GM12874 (cell line): ENCODE measurements around the gene BACE2.

Experiments used
- CTCF ChIP-seq: IDR thresholded peaks from 2 replicates; pipeline ENCODE4 v1.5.1; 2011; ENCODE audit warnings: low read depth, mild to moderate bottlenecking, control low read depth, low read length, moderate library complexity; ENCODE audit not compliant: insufficient read depth

Gene BACE2

DNA sequence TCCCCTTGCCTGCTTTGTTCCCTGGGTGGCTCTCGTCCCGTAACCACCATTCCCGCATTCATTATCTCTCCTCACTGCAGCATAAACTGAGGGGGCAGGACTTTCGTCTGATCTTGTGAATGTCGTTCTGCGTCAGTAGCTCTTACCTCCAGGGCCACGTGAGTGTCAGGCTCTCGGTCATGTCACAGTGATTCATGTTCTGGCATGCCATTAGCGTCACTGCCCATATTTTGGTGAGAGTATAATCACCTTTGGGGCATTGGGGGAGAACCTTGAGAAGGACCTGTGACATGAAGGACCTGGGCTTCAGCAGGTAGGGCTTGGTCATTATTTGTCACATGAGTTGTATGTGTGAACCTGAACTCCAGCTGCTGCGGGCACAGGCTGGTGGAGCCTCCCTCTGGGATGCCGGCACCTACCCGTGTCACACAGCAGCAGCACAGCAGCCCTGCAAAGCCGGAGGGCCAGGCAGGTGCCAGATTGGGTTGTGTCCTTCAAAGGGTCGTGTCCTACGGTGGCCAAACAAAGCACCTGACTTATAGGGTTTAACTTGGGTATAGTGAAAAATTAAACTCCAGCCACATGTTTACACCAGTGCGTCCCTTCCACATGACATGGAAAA lies 68.5 kb downstream of the BACE2 start:
- TF ChIP-seq CTCF = no peak

DNA sequence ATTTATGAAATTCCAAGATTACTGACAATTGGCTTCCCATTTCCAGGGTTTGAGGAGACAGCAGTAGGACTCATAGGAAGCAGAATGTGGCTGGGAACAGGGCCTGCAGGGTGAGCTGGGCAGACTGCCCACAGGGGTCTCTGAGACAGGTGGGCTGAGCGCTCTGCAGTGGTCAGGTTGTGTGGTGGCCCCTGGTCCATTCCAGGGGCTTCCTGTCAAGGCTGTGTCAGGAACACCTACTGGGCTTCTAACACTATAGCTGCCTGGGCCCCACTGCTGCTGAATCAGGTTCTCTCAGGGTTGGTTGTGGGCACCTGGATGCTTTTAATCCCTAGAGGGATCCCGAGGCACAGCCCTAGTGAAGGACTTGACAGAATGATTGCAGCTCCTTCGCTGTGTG lies 72.1 kb downstream of the BACE2 start:
- TF ChIP-seq CTCF = no peak

DNA sequence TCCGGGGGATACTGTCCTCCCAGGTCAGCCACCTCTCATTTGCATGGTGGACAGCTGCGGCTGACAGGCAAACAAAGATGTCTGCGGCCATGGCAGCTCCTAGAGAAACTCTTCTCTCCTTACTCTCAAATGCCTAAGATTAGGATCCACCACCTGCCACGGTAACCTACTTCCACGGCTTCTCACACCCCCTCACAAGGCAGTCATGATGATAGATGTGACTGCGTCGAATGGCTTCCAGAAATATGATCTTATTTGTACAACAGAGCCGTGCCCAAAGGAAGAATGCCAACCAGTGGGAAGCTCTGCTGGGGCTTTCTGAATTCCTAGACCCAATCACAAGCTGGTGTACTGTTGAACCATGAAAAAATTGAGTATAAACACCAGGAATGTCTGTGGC lies 73.4 kb downstream of the BACE2 start:
- no peak for TF ChIP-seq CTCF

- no peak for TF ChIP-seq CTCF
Observed at GRCh38 chr21:41242238-41242829, 74.4 kb downstream of the BACE2 start.

- TF ChIP-seq CTCF = no peak
Observed at GRCh38 chr21:41243107-41243506, 75.1 kb downstream of the BACE2 start.

- no peak for TF ChIP-seq CTCF
Observed at GRCh38 chr21:41245509-41246135, 77.7 kb downstream of the BACE2 start.

GRCh38 chr21:41246808-41247207 lies 78.8 kb downstream of the BACE2 start:
- no peak for TF ChIP-seq CTCF
